HG03439 (cell line): ENCODE data around the gene ZSCAN18.

Experiments used
- ATAC-seq: cut with Tn5 transposase; IDR thresholded peaks from one replicate; pipeline ENCODE4 v1.9.1; 2021; ENCODE audit warnings: mild to moderate bottlenecking, moderate library complexity; ENCODE audit not compliant: unreplicated experiment

ZSCAN18 gene

GRCh38 chr19:58045411-58046050, 52.5 kb downstream of the ZSCAN18 start:
- ATAC-seq, result no peak

GRCh38 chr19:58044886-58045285, 53.1 kb downstream of the ZSCAN18 start:
- no peak for ATAC-seq

- ATAC-seq, result no peak
These were observed 53.6 kb downstream of the ZSCAN18 start for GRCh38 chr19:58044391-58044790.

GRCh38 chr19:58042495-58043340, 55.3 kb downstream of the ZSCAN18 start:
- no peak for ATAC-seq

GRCh38 chr19:58040751-58041525, 57.1 kb downstream of the ZSCAN18 start:
- ATAC-seq, result no peak

GRCh38 chr19:58038688-58039204, 59.3 kb downstream of the ZSCAN18 start:
- ATAC-seq, result no peak

- ATAC-seq, result no peak
These were observed 59.9 kb downstream of the ZSCAN18 start for GRCh38 chr19:58037927-58038687.

- no peak for ATAC-seq
These were observed 62.2 kb downstream of the ZSCAN18 start for GRCh38 chr19:58035863-58036262.

- no peak for ATAC-seq
These were observed 63.6 kb downstream of the ZSCAN18 start for GRCh38 chr19:58034477-58034793.
